Mesendoderm (in vitro differentiated cells): ENCODE measurements around the gene MOAP1.
"Not testable (repeated sequence)": the region's sequence is repeated elsewhere in the genome, so short reads cannot be mapped to it uniquely, and the experiment has no call there.

Experiments used
- DNase-seq: peaks from one replicate; pipeline ENCODE4 v3.0.0; 2013
- H2AK5ac ChIP-seq: 2 replicates; pipeline ENCODE4 v1.6.1; 2013; ENCODE audit warnings: low read length, inconsistent platforms
- H2BK120ac ChIP-seq: 2 replicates; pipeline ENCODE4 v1.6.1; 2013; ENCODE audit warnings: low read depth, mild to moderate bottlenecking, low read length, moderate library complexity, mixed read lengths
- H2BK15ac ChIP-seq: replicated peaks from 2 replicates; pipeline ENCODE4 v1.6.1; 2013; ENCODE audit warnings: low read depth, mild to moderate bottlenecking, moderate library complexity
- H2BK5ac ChIP-seq: 2 replicates; pipeline ENCODE4 v1.6.1; 2013; ENCODE audit warnings: low read length, inconsistent platforms
- H3K18ac ChIP-seq: 2 replicates; pipeline ENCODE4 v1.6.1; 2013; ENCODE audit warnings: mild to moderate bottlenecking, low read length, mixed read lengths
- H3K23ac ChIP-seq: one replicate; pipeline ENCODE4 v1.6.1; 2013; ENCODE audit warnings: low read length
- H3K27ac ChIP-seq: 2 replicates; pipeline ENCODE4 v1.5.1; 2013; ENCODE audit warnings: low read depth, mild to moderate bottlenecking, inconsistent platforms, low read length, moderate library complexity
- H3K27me3 ChIP-seq: 2 replicates; pipeline ENCODE4 v1.6.1; 2013; ENCODE audit warnings: low read length, control low read depth, mild to moderate bottlenecking, inconsistent platforms; ENCODE audit not compliant: insufficient read depth, poor library complexity
- H3K36me3 ChIP-seq: 2 replicates; pipeline ENCODE4 v1.6.1; 2013; ENCODE audit warnings: low read length, inconsistent platforms; ENCODE audit not compliant: control insufficient read depth, insufficient read depth
- H3K4ac ChIP-seq: one replicate; pipeline ENCODE4 v1.6.1; 2013; ENCODE audit warnings: low read depth, mild to moderate bottlenecking, low read length, moderate library complexity
- H3K4me1 ChIP-seq: 2 replicates; pipeline ENCODE4 v1.6.1; 2013; ENCODE audit warnings: low read depth, low read length, inconsistent platforms; ENCODE audit not compliant: control insufficient read depth
- H3K4me2 ChIP-seq: 2 replicates; pipeline ENCODE4 v1.6.1; 2013; ENCODE audit warnings: low read length
- H3K4me3 ChIP-seq: 2 replicates; pipeline ENCODE4 v1.5.1; 2013; ENCODE audit warnings: mild to moderate bottlenecking, low read length
- H3K56ac ChIP-seq: one replicate; pipeline ENCODE4 v1.6.1; 2013; ENCODE audit warnings: low read length
- H3K79me1 ChIP-seq: 2 replicates; pipeline ENCODE4 v1.6.1; 2013; ENCODE audit warnings: low read length, inconsistent platforms
- H3K79me2 ChIP-seq: 2 replicates; pipeline ENCODE4 v1.6.1; 2013; ENCODE audit warnings: mild to moderate bottlenecking, low read length; ENCODE audit not compliant: control insufficient read depth, insufficient read depth
- H3K9ac ChIP-seq: 2 replicates; pipeline ENCODE4 v1.6.1; 2013; ENCODE audit warnings: low read length, inconsistent platforms
- H4K5ac ChIP-seq: one replicate; pipeline ENCODE4 v1.6.1; 2013; ENCODE audit warnings: low read length
- H4K8ac ChIP-seq: one replicate; pipeline ENCODE4 v1.6.1; 2013; ENCODE audit warnings: low read depth, mild to moderate bottlenecking, control low read depth, low read length, moderate library complexity
- WGBS: extraction: QIAGEN DNeasy Blood & Tissue Kit; methylation state at CpG from one replicate; pipeline ENCODE4 v1.1.7; 2013; ENCODE audit warnings: low lambda C conversion rate, missing lambda C conversion rate; ENCODE audit not compliant: insufficient coverage; ENCODE audit errors: extremely low coverage; 5-methylcytosine and 5-hydroxymethylcytosine counted together

Gene MOAP1

GRCh38 chr14:93159625-93160352 lies 24.9 kb downstream of the MOAP1 start:
- WGBS, result no CpG with 5 or more reads among the region's 5 CpGs
- not testable (repeated sequence) for DNase-seq, H3K27ac ChIP-seq

DNA sequence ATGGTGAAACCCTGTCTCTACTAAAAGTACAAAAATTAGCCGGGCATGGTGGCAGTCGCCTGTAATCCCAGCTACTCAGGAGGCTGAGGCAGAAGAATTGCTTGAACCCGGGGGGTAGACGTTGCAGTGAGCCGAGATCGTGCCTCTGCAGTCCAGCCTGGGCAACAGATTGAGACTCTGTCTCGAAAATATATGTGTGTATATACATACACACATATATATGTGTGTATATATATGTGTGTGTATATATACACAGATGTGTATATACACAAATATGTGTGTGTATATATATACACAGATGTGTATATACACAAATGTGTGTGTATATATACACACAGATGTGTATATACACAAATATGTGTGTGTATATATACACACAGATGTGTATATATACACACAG lies 26.3 kb downstream of the MOAP1 start:
- H2AK5ac ChIP-seq, H3K4me1 ChIP-seq, H3K27ac ChIP-seq, H3K56ac ChIP-seq, H4K5ac ChIP-seq, H2BK15ac ChIP-seq, H3K4me3 ChIP-seq, H4K8ac ChIP-seq, H3K4ac ChIP-seq, DNase-seq, H2BK120ac ChIP-seq, H3K18ac ChIP-seq, H3K23ac ChIP-seq, H3K9ac ChIP-seq, H3K36me3 ChIP-seq, H3K79me2 ChIP-seq, H2BK5ac ChIP-seq, H3K79me1 ChIP-seq, H3K27me3 ChIP-seq, H3K4me2 ChIP-seq: not testable (repeated sequence)
- WGBS, result no CpG with 5 or more reads among the region's 7 CpGs

More at GRCh38 chr14:93159625-93160352, 24.9 kb downstream of the MOAP1 start:
- H3K79me2 ChIP-seq, H3K4me3 ChIP-seq, H3K23ac ChIP-seq, H3K27me3 ChIP-seq, H4K5ac ChIP-seq, H3K4me1 ChIP-seq, H4K8ac ChIP-seq, H2BK5ac ChIP-seq, H3K18ac ChIP-seq, H2BK120ac ChIP-seq, H2AK5ac ChIP-seq, H3K79me1 ChIP-seq, H3K56ac ChIP-seq, H3K36me3 ChIP-seq, H3K9ac ChIP-seq, H2BK15ac ChIP-seq, H3K4me2 ChIP-seq, H3K4ac ChIP-seq: not testable (repeated sequence)

DNA sequence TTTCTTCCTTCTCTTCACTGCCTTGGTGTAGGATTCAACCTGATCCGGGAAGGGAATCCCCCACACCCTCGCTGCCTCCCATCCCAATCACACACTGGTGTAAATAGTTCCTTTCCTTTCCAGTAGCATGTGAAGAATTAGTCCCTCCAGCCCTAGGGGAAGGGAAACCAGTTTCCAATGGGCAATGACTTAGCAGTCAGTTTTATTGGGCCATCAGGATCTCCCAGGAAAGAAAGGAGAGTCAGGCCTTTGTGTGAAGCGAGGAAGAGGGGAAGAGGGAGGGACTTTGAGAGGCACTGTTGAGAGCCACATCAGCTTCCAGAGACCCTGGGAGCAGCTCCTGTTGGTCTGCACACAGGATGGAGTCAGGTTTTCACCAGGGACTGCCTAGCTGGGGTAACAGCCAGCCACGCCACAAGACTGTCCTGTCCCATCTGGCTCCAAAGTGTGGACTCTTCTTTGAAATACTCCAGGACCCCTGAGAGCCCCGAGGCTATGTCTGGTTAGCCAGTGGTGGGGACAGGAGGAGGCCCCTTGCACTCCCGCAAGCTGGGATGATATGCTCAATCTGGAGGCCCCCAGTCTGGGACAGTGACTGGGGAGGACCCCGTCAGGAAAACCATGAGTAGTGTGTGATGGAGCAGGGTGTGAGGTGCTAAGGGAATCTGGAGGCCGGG lies 27.9 kb downstream of the MOAP1 start:
- Histone ChIP-seq H3K27me3 (no peaks in the 10 kb centered on the region), H2BK120ac (no peak overlapping the region), H3K9ac (no peak overlapping the region), H3K4me3 (no peak overlapping the region), H2AK5ac (no peak overlapping the region), H3K4me1 (no peaks in the 10 kb centered on the region), H3K56ac (peak overlapping the region; percentile 49), H3K79me2 (no peaks in the 10 kb centered on the region), H2BK15ac (no peak overlapping the region), H3K4ac (no peak overlapping the region), H2BK5ac (no peak overlapping the region), H3K18ac (no peak overlapping the region), H4K5ac (no peak overlapping the region), H3K36me3 (no peaks in the 10 kb centered on the region), H3K27ac (no peak overlapping the region), H4K8ac (no peak overlapping the region), H3K4me2 (no peak overlapping the region), H3K23ac (no peak overlapping the region), H3K79me1 (no peaks in the 10 kb centered on the region)
- DNase-seq, result peak; percentile 72
- no CpG with 5 or more reads among the region's 8 CpGs for WGBS

DNA sequence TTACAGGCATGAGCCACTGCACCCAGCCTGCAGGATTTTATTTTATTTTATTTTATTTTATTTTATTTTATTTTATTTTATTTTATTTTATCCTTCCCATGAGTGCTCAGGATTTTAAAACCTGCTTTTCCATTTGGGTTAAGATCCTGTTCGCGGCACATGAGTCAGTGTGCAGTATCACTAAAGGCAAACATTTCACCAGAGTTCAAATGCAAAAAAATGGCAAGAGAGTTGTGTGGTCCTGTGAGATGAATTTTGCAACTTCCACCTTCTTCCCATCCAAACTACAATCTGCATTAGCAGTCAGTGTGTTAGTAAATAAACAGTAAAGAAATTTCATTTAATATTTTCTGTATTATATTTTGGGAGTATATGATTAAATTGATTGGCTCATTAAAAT lies 29.0 kb downstream of the MOAP1 start:
- WGBS, result no CpG with 5 or more reads among the region's 2 CpGs
- H3K27me3 ChIP-seq, result no peaks in the 10 kb centered on the region

DNA sequence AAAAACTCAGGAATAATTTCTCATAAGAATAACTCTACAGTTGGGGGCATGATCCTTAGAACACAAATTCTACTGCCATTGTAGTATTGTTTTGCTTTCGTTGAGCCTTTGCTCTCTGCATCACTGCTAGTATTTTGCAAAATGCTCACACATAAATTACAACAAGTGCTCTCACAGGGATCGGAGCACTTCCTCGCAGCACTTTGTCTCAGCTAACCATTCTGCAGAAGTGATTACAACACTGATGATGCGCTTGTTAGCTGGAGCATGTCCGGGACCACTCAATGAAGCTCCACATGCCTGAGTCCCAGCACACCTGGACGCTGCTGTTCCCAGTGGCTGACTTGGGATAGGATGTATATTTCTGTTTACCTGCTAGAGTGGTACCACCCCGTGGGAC lies 31.6 kb downstream of the MOAP1 start:
- Histone ChIP-seq H3K27me3 (no peaks in the 10 kb centered on the region), H3K9ac (no peak overlapping the region), H3K56ac (no peak overlapping the region), H3K79me1 (no peaks in the 10 kb centered on the region), H2AK5ac (no peak overlapping the region), H3K4ac (no peak overlapping the region), H2BK15ac (no peak overlapping the region), H4K5ac (no peak overlapping the region), H3K23ac (no peak overlapping the region), H3K4me2 (no peak overlapping the region), H2BK5ac (no peak overlapping the region), H2BK120ac (no peak overlapping the region), H3K27ac (no peak overlapping the region), H3K36me3 (no peaks in the 10 kb centered on the region), H3K4me3 (no peak overlapping the region), H3K4me1 (no peaks in the 10 kb centered on the region), H4K8ac (no peak overlapping the region), H3K18ac (no peak overlapping the region), H3K79me2 (no peaks in the 10 kb centered on the region)
- no CpG with 5 or more reads among the region's 7 CpGs for WGBS
- DNase-seq, result no peak

More for the DNA sequence above, 29.0 kb downstream of the MOAP1 start:
- Histone ChIP-seq H3K4ac (no peak overlapping the region), H3K4me1 (no peaks in the 10 kb centered on the region), H2AK5ac (no peak overlapping the region), H2BK15ac (no peak overlapping the region), H4K5ac (no peak overlapping the region), H3K79me2 (no peaks in the 10 kb centered on the region), H3K18ac (no peak overlapping the region), H2BK5ac (no peak overlapping the region), H3K4me3 (no peak overlapping the region), H4K8ac (no peak overlapping the region), H3K56ac (no peak overlapping the region), H3K4me2 (no peak overlapping the region), H2BK120ac (no peak overlapping the region), H3K9ac (no peak overlapping the region), H3K27ac (no peak overlapping the region), H3K23ac (no peak overlapping the region), H3K79me1 (no peaks in the 10 kb centered on the region), H3K36me3 (no peaks in the 10 kb centered on the region)
- no peak for DNase-seq
